ENCODE results near the gene SLC11A1.

The SLC11A1 gene

GRCh38 chr2:218398437-218399390, 16.6 kb downstream of the SLC11A1 start:
- ChIA-PET POLR2A (no interaction called here), CTCF (no interaction called here)
- peak; percentile 82 for DNase-seq (ENCODE audit: extremely low spot score)
- no peak for TF ChIP-seq CTCF (IDR thresholded peaks at IDR 0.05; ENCODE audit: control extremely low read depth, extremely low read depth, low read depth, missing control alignments)

- ChIA-PET POLR2A (interaction anchor here (0.6 kb wide), 3 partner anchors 40 to 320 kb away, joined by 4 to 6 read pairs (median 5); no protein-coding TSS in a partner anchor), CTCF (no interaction called here)
- TF ChIP-seq CTCF (IDR thresholded peaks at IDR 0.05; ENCODE audit: control extremely low read depth, extremely low read depth, low read depth, missing control alignments), result peak; percentile 6
- peak; percentile 89 for DNase-seq (ENCODE audit: extremely low spot score)
Observed at GRCh38 chr2:218399391-218400166, 17.5 kb downstream of the SLC11A1 start, which contains the start of gene CTDSP1. Gene CTDSP1 (plus strand): TSS chr2:218399868. CDS start chr2:218400091, 223 bp downstream.

DNA sequence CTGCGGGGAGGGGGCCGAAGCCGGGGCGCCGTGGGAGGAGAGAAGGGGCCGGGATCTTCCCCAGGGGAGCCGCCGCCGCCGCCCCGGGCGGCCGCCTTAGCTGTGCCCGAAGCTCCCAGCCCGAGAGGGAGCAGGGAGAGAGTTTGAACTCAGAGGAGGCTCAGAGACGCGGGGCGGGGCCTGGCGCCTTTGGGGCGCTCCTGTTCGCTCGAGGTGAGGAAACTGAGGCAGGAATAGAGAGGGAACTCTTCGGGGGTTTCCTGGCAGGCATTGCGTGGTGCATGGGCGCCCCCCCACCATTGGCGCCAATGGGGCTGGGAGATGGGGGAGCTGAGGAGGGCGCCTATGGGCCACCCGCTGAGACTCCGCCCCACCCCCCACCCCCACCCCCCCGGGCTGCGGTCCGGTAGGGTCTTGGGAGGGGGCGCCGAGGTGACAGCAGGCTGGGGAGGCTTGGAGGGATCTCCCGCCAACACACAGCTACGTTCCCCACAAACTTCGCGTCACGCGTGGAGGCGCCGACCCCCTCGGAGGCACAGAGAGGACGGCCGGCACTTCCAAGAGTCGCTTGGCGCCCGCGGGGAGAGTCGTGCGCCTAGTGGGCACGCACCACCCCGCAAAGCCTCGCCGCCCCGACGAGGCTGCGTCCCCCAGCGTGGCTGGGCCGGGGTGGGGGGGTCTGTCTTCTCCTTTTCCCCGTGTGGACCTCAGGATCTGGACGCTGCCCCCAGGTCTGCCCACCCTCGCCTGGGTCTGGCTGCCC, 18.3 kb downstream of the SLC11A1 start:
- ChIA-PET CTCF (no interaction called here), POLR2A (interaction anchor here (0.6 kb wide), 3 partner anchors 39 to 321 kb away, joined by 4 to 6 read pairs (median 5); no protein-coding TSS in a partner anchor)

GRCh38 chr2:218400930-218401881, 19.1 kb downstream of the SLC11A1 start:
- TF ChIP-seq CTCF (IDR thresholded peaks at IDR 0.05; ENCODE audit: control extremely low read depth, extremely low read depth, low read depth, missing control alignments), result no peak
- POLR2A ChIA-PET, result no interaction called here
- no peak for DNase-seq (ENCODE audit: extremely low spot score)
- CTCF ChIA-PET, result interaction anchor here (0.7 to 1.1 kb wide), 5 partner anchors 9 to 130 kb away, joined by 3 to 4 read pairs (median 3); partner anchors contain the start of gene PNKD

More for the DNA sequence above, 18.3 kb downstream of the SLC11A1 start:
- TF ChIP-seq CTCF (IDR thresholded peaks at IDR 0.05; ENCODE audit: control extremely low read depth, extremely low read depth, low read depth, missing control alignments), result no peak
- no peak for DNase-seq (ENCODE audit: extremely low spot score)

DNA sequence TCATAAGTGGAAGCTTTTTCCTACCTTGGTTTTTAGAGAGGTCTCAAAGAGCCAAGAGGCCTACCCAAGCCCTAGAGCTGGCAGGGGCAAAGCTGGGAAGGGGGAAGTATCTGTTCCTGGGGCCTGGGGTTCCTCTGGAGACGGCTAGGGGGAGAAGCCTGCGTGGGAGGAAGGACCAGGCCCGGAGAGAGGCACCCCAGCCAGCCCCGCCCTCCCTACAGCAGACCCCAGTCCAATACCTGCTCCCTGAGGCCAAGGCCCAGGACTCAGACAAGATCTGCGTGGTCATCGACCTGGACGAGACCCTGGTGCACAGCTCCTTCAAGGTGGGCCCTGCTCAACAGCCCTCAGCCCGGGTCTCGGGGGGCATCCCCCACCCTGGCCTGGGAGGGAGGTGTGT, 19.8 kb downstream of the SLC11A1 start:
- TF ChIP-seq CTCF (IDR thresholded peaks at IDR 0.05; ENCODE audit: control extremely low read depth, extremely low read depth, low read depth, missing control alignments), result no peak
- no peak for DNase-seq (ENCODE audit: extremely low spot score)
- ChIA-PET CTCF (interaction anchor here (0.7 to 1.1 kb wide), 4 partner anchors 10 to 131 kb away, joined by 3 to 4 read pairs (median 4); partner anchors contain the start of gene PNKD), POLR2A (no interaction called here)
